ENCODE results near the gene DHRS11.

Gene DHRS11

DNA sequence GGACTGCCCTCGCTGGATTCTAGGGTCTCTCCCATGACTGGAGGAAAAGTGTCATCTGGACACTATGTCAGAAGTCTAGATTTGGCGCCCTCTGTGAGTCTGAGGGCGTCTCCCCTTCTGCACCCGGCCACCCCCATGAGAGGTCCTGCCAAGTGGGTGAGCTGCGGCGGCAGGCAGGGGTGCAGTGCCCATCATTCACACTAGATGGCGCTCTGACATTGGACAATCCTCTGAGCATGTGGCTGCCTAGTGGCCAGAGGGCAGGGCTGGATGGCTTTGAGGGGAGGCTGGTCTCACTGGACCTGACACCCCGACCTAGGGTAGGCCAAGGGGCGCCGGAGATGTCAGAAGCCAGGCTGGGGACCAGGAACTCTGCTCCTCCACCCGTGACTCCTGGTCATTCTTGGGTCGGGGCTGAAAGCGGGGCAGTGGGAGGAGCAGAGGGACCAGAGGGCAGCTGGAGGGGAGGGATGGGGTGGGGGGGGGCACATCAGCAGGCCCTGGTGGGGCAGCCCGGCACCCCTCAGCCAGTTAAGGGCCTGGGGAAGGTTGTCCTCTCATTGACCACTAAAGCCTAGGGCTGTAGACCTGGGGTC is 37.7 kb downstream of the DHRS11 start:
- Histone ChIP-seq H3K4me3 (ENCODE audit: low read depth in 1 of 5, low read length in 5 of 5) (no peak overlapping the region), H3K4me1 (ENCODE audit: control insufficient read depth in 5 of 5, insufficient read depth in 5 of 5, low read length in 5 of 5) (peaks cover 0 to 15% (median 10%) of the 10 kb centered on the region in 5 donors), H3K9me3 (ENCODE audit: control insufficient read depth in 5 of 5, low read length in 5 of 5) (no peaks in the 10 kb centered on the region), H3K27ac (ENCODE audit: low read depth, low read length) (no peak overlapping the region), H3K36me3 (ENCODE audit: control insufficient read depth in 5 of 5, insufficient read depth in 5 of 5, low read length in 5 of 5) (no peaks in the 10 kb centered on the region), H3K9ac (ENCODE audit: low read length in 5 of 5) (no peak overlapping the region), H3K27me3 (ENCODE audit: control insufficient read depth in 5 of 5, insufficient read depth in 4 of 5, low read length in 5 of 5) (peaks cover 0 to 25% (median 6%) of the 10 kb centered on the region in 5 donors)

DNA sequence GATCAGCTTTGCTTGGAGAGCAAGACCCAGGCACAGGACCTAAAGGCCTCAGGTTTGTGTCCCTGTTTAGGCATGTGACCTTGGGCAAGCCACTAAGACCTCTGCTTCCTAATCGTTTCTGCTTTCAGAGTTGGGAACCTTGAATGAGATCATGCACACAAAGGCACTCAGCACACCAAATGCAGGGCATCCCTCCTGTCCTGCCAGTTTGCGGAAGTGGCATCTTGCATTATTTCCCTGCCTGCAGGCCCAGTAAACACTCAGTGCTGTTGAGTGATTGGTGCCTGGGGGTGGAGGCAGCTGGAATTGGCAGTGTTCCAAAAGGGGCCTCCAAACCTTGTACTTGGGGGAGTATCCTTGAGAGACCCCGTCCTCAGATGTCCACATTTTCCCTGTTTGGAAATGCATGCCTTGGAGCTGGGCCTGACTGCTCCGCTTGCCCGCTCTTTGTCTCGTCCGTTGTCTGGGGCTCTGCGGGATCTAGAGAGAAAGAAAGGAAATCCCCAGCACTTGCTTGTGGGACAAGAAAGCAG is 38.4 kb downstream of the DHRS11 start:
- H3K4me3 ChIP-seq (ENCODE audit: low read depth in 1 of 5, low read length in 5 of 5): no peak overlapping the region
- peaks cover 0 to 27% (median 6%) of the 10 kb centered on the region in 5 donors for H3K27me3 ChIP-seq (ENCODE audit: control insufficient read depth in 5 of 5, insufficient read depth in 4 of 5, low read length in 5 of 5)
- H3K9me3 ChIP-seq (ENCODE audit: control insufficient read depth in 5 of 5, low read length in 5 of 5): no peaks in the 10 kb centered on the region
- peaks cover 0 to 15% (median 10%) of the 10 kb centered on the region in 5 donors for H3K4me1 ChIP-seq (ENCODE audit: control insufficient read depth in 5 of 5, insufficient read depth in 5 of 5, low read length in 5 of 5)
- no peak overlapping the region for H3K9ac ChIP-seq (ENCODE audit: low read length in 5 of 5)
- H3K27ac ChIP-seq (ENCODE audit: low read depth, low read length): no peak overlapping the region
- no peaks in the 10 kb centered on the region for H3K36me3 ChIP-seq (ENCODE audit: control insufficient read depth in 5 of 5, insufficient read depth in 5 of 5, low read length in 5 of 5)

DNA sequence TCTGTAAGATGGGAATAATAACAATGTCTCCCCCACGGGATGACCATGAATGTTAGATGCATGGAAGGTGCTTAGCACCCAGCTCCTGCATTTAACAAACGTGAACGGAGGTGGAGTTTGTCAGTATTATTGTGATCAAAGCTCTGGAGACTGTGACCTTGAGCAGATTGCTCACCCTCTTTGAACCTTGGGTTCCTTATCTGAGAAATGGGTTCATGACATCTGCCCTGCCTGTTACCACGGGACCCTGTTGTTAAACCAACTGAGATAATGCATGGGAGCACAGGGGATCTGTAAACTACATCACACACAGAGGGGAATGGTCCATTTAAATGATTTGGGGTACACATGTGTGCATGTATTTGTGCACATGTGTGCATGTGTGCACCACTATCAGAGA is 39.3 kb downstream of the DHRS11 start:
- Histone ChIP-seq H3K36me3 (ENCODE audit: control insufficient read depth in 5 of 5, insufficient read depth in 5 of 5, low read length in 5 of 5) (no peaks in the 10 kb centered on the region), H3K27me3 (ENCODE audit: control insufficient read depth in 5 of 5, insufficient read depth in 4 of 5, low read length in 5 of 5) (peaks cover 3 to 31% (median 6%) of the 10 kb centered on the region in 5 donors), H3K27ac (ENCODE audit: low read depth, low read length) (no peak overlapping the region), H3K9ac (ENCODE audit: low read length in 5 of 5) (no peak overlapping the region), H3K4me3 (ENCODE audit: low read depth in 1 of 5, low read length in 5 of 5) (no peak overlapping the region), H3K9me3 (ENCODE audit: control insufficient read depth in 5 of 5, low read length in 5 of 5) (no peaks in the 10 kb centered on the region), H3K4me1 (ENCODE audit: control insufficient read depth in 5 of 5, insufficient read depth in 5 of 5, low read length in 5 of 5) (peaks cover 0 to 15% (median 10%) of the 10 kb centered on the region in 5 donors)

GRCh38 chr17:36632916-36633771 is 41.5 kb downstream of the DHRS11 start:
- H3K9ac ChIP-seq (ENCODE audit: low read length in 5 of 5): no peak overlapping the region
- H3K4me1 ChIP-seq (ENCODE audit: control insufficient read depth in 5 of 5, insufficient read depth in 5 of 5, low read length in 5 of 5): peaks cover 0 to 15% (median 10%) of the 10 kb centered on the region in 5 donors
- H3K27ac ChIP-seq (ENCODE audit: low read depth, low read length): no peak overlapping the region
- H3K9me3 ChIP-seq (ENCODE audit: control insufficient read depth in 5 of 5, low read length in 5 of 5): no peaks in the 10 kb centered on the region
- peaks cover 3 to 42% (median 6%) of the 10 kb centered on the region in 5 donors for H3K27me3 ChIP-seq (ENCODE audit: control insufficient read depth in 5 of 5, insufficient read depth in 4 of 5, low read length in 5 of 5)
- no peak overlapping the region for H3K4me3 ChIP-seq (ENCODE audit: low read depth in 1 of 5, low read length in 5 of 5)
- no peaks in the 10 kb centered on the region for H3K36me3 ChIP-seq (ENCODE audit: control insufficient read depth in 5 of 5, insufficient read depth in 5 of 5, low read length in 5 of 5)

DNA sequence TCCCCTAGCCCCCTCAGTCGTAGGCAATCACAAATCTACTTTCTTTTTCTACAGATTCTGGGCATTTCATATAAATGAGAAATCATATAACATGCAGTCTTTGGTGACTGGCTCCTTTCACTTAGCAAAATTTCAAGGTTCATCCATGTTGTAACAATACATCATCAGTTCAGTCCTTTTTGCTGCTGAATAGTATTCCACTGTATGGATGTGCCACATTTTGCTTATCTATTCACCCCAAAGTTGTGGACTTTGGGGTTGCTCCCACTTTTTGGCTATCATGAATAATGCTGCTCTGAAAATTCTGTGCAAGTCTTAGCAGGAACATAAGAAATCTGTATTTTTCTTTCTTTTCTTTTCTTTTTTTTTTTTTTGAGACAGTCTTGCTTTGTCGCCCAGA is 48.7 kb downstream of the DHRS11 start:
- no peak overlapping the region for H3K9ac ChIP-seq (ENCODE audit: low read length in 5 of 5)
- no peak overlapping the region for H3K4me3 ChIP-seq (ENCODE audit: low read depth in 1 of 5, low read length in 5 of 5)
- H3K4me1 ChIP-seq (ENCODE audit: control insufficient read depth in 5 of 5, insufficient read depth in 5 of 5, low read length in 5 of 5): peaks cover 0 to 16% (median 15%) of the 10 kb centered on the region in 5 donors
- peaks cover 29 to 70% (median 46%) of the 10 kb centered on the region in 5 donors for H3K27me3 ChIP-seq (ENCODE audit: control insufficient read depth in 5 of 5, insufficient read depth in 4 of 5, low read length in 5 of 5)
- no peak overlapping the region for H3K27ac ChIP-seq (ENCODE audit: low read depth, low read length)
- no peaks in the 10 kb centered on the region for H3K9me3 ChIP-seq (ENCODE audit: control insufficient read depth in 5 of 5, low read length in 5 of 5)
- no peaks in the 10 kb centered on the region for H3K36me3 ChIP-seq (ENCODE audit: control insufficient read depth in 5 of 5, insufficient read depth in 5 of 5, low read length in 5 of 5)

DNA sequence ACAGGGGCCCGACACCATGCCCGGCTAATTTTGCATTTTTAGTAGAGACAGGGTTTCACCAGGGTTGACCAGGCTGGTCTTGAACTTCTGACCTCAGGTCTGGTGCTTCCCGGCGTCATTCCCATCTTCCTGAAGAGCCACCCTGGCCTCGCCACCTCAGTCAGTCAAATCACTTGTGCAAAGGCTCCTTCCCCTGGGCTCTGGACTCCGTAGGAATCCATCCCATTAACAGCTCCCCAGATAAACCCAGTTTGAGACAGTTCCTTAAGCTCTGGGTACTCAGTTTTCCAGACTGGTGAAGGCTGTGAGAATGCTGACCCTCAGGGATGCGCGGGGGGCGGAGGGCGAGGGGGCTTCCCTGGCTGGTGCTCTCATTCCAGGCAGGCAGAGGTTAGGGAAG is 49.2 kb downstream of the DHRS11 start:
- no peak overlapping the region for H3K9ac ChIP-seq (ENCODE audit: low read length in 5 of 5)
- no peaks in the 10 kb centered on the region for H3K9me3 ChIP-seq (ENCODE audit: control insufficient read depth in 5 of 5, low read length in 5 of 5)
- peaks cover 0 to 16% (median 15%) of the 10 kb centered on the region in 5 donors for H3K4me1 ChIP-seq (ENCODE audit: control insufficient read depth in 5 of 5, insufficient read depth in 5 of 5, low read length in 5 of 5)
- H3K36me3 ChIP-seq (ENCODE audit: control insufficient read depth in 5 of 5, insufficient read depth in 5 of 5, low read length in 5 of 5): no peaks in the 10 kb centered on the region
- H3K4me3 ChIP-seq (ENCODE audit: low read depth in 1 of 5, low read length in 5 of 5): no peak overlapping the region
- H3K27me3 ChIP-seq (ENCODE audit: control insufficient read depth in 5 of 5, insufficient read depth in 4 of 5, low read length in 5 of 5): peaks cover 27 to 72% (median 48%) of the 10 kb centered on the region in 5 donors
- H3K27ac ChIP-seq (ENCODE audit: low read depth, low read length): no peak overlapping the region

DNA sequence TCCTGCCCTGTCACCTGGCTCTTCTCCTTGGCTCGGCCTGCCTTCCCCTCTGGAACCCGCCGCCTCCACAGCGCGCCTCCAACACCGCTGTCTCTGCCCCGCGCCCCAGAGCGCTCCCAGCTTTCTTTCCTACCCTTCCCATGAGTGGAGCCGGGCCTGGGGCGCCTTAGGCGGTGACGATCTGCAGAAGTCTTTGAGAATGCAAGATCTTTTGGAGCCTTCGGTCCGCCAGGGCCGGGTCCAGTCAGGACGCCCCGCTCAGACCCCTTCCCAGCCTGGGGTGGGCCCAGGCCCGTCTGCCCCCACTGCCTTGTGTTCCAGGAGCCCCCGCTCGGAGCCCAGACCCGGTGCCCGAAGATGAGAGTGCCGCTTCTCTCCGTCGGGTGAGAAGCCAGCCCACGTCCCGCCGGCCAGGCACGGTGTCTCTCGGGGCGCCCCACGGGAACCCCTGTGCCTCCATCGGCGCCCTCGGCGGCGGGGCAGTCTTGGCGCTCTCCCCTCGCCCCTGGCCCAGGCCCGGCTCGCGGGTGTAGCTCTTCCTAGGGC is 49.7 kb downstream of the DHRS11 start:
- H3K4me1 ChIP-seq (ENCODE audit: control insufficient read depth in 5 of 5, insufficient read depth in 5 of 5, low read length in 5 of 5): peaks cover 0 to 16% (median 15%) of the 10 kb centered on the region in 5 donors
- H3K9me3 ChIP-seq (ENCODE audit: control insufficient read depth in 5 of 5, low read length in 5 of 5): no peaks in the 10 kb centered on the region
- H3K27me3 ChIP-seq (ENCODE audit: control insufficient read depth in 5 of 5, insufficient read depth in 4 of 5, low read length in 5 of 5): peaks cover 33 to 78% (median 51%) of the 10 kb centered on the region in 5 donors
- H3K9ac ChIP-seq (ENCODE audit: low read length in 5 of 5): no peak overlapping the region
- H3K4me3 ChIP-seq (ENCODE audit: low read depth in 1 of 5, low read length in 5 of 5): peak overlapping the region in 3 of 5 donors; percentile 37 to 52 (median 41)
- H3K27ac ChIP-seq (ENCODE audit: low read depth, low read length): no peak overlapping the region
- H3K36me3 ChIP-seq (ENCODE audit: control insufficient read depth in 5 of 5, insufficient read depth in 5 of 5, low read length in 5 of 5): no peaks in the 10 kb centered on the region

DNA sequence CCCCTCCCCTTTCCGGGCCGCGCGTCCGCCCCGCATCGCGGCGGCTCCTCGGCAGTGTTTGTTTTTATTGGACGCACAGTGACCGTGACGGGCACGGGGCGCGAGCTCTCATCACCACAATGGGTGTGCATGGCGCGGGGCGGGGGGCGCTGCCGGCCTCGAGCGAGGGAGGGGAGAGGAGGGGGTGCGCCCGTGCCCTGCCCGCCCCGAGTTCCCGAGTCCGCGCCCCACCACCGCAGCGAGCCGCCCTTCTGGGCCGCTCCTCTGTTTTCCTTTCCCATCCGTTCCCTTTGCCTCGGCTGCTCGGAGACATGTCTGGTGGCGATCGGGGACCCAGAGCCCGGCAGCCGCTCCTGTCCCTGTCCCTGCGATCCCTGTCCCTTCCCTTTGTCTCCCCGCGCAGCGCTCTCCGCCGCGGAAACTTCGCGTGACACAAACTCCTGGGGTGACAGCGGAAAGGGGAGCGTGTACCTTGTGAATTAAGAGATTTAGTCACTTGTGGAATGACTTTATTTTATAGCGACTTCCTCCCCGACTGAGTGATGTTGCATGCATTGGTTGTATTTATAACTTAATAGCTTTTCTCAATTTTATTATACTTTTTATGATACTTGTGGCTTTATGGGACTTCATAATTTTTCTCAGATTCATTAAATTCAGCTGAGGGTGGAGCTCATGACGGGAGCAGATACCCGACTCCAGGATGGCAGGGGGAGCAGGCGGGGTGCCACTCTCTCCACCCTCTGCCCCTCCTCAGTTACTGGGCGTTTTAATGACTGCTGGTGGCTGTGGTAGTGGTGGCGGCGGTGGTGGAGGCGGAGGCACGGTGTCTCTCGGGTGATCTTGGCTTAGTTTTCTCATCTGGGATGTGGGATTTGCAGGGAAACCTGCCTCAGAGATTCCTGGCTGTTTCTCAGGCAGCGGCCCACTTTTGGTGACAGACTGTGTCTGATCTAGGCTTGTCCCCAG is 50.5 kb downstream of the DHRS11 start:
- peak overlapping the region in 4 of 5 donors; percentile 37 to 52 (median 42) for H3K4me3 ChIP-seq (ENCODE audit: low read depth in 1 of 5, low read length in 5 of 5)
- no peak overlapping the region for H3K27ac ChIP-seq (ENCODE audit: low read depth, low read length)
- H3K9me3 ChIP-seq (ENCODE audit: control insufficient read depth in 5 of 5, low read length in 5 of 5): no peaks in the 10 kb centered on the region
- H3K4me1 ChIP-seq (ENCODE audit: control insufficient read depth in 5 of 5, insufficient read depth in 5 of 5, low read length in 5 of 5): peaks cover 0 to 16% (median 15%) of the 10 kb centered on the region in 5 donors
- H3K36me3 ChIP-seq (ENCODE audit: control insufficient read depth in 5 of 5, insufficient read depth in 5 of 5, low read length in 5 of 5): no peaks in the 10 kb centered on the region
- H3K9ac ChIP-seq (ENCODE audit: low read length in 5 of 5): no peak overlapping the region
- H3K27me3 ChIP-seq (ENCODE audit: control insufficient read depth in 5 of 5, insufficient read depth in 4 of 5, low read length in 5 of 5): peaks cover 39 to 80% (median 59%) of the 10 kb centered on the region in 5 donors

DNA sequence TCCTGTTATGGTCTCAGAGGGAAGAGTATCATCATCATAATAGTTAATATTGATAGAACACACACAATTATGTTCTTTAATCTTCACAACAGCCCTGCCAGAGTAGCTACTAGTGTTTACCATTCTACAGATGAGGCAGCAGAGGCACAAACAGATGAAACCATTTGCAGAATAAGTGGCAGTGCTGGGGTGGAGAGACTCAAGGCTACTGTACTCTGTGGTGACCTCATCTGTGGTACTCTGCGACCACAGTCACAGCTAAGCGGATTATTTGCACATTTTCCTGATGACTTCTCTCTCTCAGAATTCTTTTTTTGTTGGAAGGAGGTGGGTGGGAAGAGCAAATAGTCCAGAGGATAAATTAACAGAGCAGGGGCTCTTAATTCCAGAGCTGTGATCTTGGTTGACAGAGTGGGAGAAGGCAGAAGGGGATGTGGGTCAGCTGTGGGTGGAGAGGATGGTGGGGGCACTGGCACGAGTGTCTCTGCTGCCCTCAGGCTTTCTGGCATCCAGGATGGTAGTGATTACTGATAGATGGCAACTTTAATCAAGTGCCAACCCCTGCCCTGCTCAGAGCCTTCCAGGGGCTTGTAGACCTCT is 51.5 kb downstream of the DHRS11 start:
- H3K27me3 ChIP-seq (ENCODE audit: control insufficient read depth in 5 of 5, insufficient read depth in 4 of 5, low read length in 5 of 5): peaks cover 43 to 78% (median 63%) of the 10 kb centered on the region in 5 donors
- H3K27ac ChIP-seq (ENCODE audit: low read depth, low read length): no peak overlapping the region
- H3K9ac ChIP-seq (ENCODE audit: low read length in 5 of 5): no peak overlapping the region
- H3K36me3 ChIP-seq (ENCODE audit: control insufficient read depth in 5 of 5, insufficient read depth in 5 of 5, low read length in 5 of 5): no peaks in the 10 kb centered on the region
- H3K4me1 ChIP-seq (ENCODE audit: control insufficient read depth in 5 of 5, insufficient read depth in 5 of 5, low read length in 5 of 5): peaks cover 0 to 16% (median 15%) of the 10 kb centered on the region in 5 donors
- no peak overlapping the region for H3K4me3 ChIP-seq (ENCODE audit: low read depth in 1 of 5, low read length in 5 of 5)
- H3K9me3 ChIP-seq (ENCODE audit: control insufficient read depth in 5 of 5, low read length in 5 of 5): no peaks in the 10 kb centered on the region
